NCI-H1417 (cell line): ENCODE data around the gene WAPL.

ENCODE experiments used
- DNase-seq, 3 experiments: peaks; one replicate each; lab custom pipeline; 2025; lab: John Stamatoyannopoulos, UW

Gene WAPL

DNA sequence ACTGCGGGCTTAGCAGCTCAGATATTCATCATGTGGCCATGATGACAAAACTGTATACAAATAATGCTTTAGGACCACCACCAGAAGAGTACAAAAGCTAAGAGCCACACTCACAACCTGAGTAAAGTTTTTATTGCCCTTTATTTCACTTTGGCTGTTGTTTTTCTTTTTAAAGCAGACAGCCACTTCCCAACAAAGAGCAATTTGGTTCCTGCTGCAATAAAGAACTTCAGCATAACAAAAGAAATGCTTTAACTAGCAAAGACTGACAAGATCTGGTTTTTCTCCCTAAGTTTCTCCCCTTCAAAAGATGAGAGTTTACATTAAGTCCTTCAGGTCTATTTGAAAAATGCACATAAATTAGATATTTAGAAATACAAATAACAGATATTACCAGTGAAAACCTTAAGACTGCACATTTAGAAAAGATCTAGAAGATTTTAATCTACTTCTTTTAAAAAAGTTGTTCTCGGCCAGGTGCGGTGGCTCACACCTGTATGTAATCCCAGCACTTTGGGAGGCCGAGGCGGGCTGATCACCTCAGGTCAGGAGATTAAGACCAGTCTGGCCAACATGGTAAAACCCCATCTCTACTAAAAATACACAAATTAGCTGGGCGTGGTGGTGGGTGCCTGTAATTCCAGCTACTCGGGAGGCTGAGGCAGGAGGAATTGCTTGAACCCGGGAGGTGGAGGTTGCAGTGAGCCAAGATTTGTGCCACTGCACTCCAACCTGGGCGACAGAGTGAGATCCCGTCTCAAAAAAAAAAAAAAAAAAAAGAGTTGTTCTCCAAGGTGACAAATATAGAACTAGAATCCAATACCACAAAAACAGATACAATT, 59.4 kb downstream of the WAPL start:
- DNase-seq = no peak

- no peak for DNase-seq
Observed at GRCh38 chr10:86451604-86451960, 70.0 kb downstream of the WAPL start.

DNA sequence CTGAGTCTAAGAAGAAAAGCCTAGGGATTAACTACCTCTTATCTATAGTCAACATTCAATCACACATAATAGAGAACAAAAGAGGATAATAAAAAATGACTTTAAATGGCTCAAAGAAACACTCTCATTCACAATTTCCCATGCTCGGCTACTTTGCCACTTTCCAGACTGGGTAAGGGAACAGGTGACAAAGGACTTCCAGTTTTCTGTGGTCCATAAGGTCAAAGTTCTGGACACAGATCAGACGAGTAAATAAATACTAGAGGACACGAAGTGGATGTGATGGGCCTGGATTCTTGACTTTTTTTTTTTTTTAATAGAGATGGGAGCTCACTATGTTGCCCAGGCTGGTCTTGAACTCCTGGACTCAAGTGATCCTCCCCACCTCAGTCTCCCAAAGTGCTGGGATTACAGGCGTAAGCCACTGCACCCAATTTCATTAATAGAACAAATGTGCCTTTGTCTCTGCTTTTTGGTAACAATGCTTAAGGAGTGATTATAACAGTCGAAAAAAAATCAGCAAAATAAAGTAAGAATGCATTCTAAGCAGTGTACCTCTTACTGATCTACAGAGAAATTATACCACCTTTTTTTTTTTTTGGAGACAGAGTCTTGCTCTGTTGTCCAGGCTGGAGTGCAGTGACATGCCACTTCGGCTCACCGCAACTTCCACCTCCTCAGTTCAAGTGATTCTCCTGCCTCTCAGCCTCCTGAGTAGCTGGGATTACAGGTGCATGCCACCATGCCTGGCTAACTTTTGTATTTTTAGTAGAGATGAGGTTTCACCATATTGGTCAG, 70.6 kb downstream of the WAPL start:
- no peak for DNase-seq

DNA sequence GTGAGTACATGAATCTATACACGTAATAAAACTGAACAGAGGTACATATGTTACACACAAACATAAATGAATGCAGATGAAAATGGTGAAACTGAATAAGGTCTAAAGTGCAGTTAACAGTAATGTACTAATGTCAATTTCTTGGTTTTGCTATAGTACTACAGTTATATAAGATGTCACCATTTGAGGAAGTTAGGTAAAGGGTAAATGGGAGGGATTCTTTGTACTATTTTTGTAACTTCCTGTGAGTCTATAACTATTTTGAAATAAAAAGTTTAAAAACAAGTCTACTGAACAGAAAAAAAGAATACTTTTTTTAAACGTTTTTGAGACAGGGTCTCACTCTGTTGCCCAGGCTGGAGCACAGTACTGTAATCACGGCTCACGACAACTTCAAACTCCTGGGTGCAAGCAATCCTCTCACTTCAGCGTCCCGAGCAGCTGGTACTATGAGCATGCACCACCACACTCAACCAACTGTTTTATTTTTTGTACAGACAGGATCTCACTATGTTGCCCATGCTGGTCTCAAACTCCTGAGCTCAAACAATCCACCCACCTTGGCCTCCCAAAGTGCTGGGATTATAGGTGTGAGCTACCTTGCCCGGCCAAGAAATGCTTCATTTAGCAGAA, 71.5 kb downstream of the WAPL start:
- DNase-seq = no peak

- DNase-seq = no peak
Observed at GRCh38 chr10:86447432-86447831, 74.2 kb downstream of the WAPL start.

DNA sequence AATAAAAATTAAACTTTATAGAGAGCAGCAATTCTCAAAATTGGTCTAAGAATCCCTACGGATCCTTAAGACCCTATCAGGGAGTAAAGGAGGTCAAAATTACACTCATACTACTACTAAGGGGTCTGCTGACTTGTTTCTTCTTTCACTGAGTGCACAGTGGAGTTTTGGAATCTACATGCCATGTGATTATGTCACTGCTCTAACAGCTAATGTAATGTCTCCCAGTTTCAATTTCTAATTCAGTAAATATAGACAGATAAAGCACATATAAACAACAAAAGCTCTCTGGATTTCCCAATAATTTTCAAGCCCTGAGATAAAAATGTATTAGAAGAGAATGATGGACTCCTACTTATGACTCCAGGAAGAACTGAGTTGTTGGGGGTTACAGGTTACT, 74.6 kb downstream of the WAPL start:
- DNase-seq = no peak

DNA sequence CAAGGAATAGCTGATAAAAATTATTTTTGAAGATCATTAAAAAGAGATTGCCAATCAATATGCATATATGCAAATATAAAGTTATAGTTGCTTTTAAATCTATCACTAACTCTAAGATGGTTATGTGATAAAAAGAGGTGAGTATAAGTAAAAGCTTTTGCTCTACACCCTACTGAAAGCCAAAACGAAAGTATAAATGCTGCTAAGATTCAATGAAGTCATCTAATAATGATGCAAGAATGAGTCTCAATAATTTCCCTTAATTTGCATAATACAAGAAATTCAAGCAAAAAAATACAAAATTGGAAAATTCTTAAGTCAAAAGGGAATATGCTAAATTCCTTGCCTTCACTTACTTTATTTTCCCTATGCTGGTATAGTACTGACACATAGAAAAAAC, 75.2 kb downstream of the WAPL start:
- no peak for DNase-seq

GRCh38 chr10:86443936-86444335, 77.7 kb downstream of the WAPL start:
- DNase-seq = no peak

- DNase-seq = no peak
Observed at GRCh38 chr10:86443069-86443468, 78.5 kb downstream of the WAPL start.

DNA sequence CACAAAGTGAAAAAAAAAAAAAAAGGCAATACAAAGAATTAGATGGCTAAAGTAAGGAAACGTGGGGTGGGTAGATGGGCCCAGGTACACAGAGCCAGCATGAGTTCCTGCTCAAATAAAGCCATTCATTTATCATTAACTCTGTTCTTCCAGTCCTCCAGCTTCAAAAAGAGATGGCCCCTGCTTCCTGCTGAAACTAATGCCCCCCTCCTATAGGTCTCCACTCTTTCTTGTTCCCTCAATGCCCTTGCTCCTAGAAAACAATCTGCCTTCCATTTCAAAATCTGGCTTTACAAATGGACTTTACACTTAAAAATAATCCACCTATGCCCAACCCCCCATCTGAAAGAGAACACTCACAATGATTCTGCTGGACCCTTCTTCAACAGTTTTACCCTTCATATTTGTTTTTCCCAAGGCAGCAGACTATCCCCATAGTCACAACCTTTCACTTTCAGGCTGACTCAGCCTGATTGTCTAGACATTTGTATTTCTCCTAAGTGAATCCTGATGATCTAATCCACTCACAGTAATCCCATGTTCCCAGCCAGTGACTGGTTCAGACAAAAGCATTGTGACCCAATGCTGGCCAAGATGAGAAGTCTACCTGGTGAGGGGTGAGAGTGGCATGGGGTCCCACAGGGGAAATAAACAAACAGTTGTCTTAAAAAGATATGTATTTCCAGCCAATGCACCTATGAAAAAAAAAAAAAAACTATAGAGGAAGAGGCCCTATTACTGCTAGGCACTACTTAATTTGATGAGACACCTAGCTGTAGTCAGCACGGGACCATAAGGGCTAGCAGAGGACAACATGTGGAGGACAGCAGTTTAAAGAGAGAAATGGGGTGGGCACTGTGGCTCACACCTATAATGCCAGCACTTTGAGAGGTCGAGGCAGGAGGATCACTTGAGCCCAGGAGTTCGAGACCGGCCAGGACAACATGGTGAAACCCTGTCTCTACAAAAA, 80.4 kb downstream of the WAPL start:
- no peak for DNase-seq

DNA sequence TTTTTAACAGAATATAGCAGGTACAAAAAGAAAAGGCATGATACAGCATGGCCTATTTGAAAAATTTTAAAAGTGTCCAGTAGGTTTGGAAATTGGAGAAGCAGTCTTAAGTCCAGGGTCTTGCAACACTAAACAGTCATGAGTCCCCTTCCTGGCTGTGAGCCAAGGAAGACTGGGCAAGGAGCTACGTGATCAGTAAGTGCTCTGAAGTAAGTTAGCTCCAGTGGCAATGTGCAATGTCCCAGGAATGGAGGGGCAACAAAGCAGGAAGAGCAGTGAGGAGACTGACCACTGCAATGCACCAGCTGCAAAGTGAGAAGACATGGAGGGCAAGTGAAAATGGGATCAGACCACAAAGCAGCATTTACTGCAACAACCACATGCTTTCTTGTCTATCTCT, 82.0 kb downstream of the WAPL start:
- DNase-seq = no peak

GRCh38 chr10:86438091-86438749, 83.4 kb downstream of the WAPL start:
- no peak for DNase-seq

- DNase-seq = no peak
Observed at GRCh38 chr10:86437447-86437846, 84.1 kb downstream of the WAPL start.

GRCh38 chr10:86436963-86437362, 84.6 kb downstream of the WAPL start:
- no peak for DNase-seq

DNA sequence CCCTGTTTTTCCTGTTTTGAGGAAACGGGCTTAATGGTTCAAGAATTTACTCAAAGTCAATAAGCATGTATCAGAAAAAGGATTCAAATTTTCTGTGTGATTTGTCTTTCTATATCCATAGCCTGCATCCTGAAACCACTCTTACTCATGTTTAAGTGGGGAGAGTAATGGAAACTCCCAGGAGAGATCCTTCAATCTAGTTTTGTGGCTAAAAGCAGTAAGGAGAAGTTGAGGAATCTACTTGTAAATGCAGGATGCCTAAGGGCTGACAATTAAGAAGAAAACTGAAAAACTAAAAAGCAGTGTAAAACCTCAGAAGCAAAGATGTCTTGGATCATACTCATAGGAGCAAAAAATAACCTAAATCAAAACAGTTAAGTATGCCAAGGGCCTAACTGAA, 86.9 kb downstream of the WAPL start:
- DNase-seq = no peak

GRCh38 chr10:86423739-86424138, 97.9 kb downstream of the WAPL start:
- no peak for DNase-seq

DNA sequence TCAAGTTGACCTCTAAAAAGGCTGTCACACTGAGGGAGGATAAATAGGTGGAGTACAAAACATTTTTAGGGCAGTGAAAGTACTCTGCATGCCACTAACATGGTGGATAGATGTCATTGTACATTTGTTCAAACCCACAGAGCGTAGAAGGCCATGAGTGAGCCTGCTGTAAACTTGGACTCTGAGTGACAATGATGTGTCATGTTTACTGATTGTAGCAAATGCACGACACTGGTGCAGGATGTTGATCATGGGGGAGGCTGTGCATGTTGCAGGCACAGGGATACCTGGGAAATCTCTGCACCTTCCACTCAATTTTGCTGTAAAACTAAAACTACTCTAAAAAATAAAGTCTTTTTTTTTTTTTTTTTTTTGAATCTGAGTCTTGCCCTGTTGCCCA, 102.5 kb downstream of the WAPL start:
- no peak for DNase-seq

- no peak for DNase-seq
Observed at GRCh38 chr10:86415583-86415982, 106.0 kb downstream of the WAPL start.

GRCh38 chr10:86415116-86415515, 106.5 kb downstream of the WAPL start:
- no peak for DNase-seq

- DNase-seq = no peak
Observed at GRCh38 chr10:86413046-86413728, 108.4 kb downstream of the WAPL start.
